Measurements from ENCODE around the gene TJP3.
"Not testable (repeated sequence)": the region's sequence is repeated elsewhere in the genome, so short reads cannot be mapped to it uniquely, and the experiment has no call there.

Gene TJP3, protein sequence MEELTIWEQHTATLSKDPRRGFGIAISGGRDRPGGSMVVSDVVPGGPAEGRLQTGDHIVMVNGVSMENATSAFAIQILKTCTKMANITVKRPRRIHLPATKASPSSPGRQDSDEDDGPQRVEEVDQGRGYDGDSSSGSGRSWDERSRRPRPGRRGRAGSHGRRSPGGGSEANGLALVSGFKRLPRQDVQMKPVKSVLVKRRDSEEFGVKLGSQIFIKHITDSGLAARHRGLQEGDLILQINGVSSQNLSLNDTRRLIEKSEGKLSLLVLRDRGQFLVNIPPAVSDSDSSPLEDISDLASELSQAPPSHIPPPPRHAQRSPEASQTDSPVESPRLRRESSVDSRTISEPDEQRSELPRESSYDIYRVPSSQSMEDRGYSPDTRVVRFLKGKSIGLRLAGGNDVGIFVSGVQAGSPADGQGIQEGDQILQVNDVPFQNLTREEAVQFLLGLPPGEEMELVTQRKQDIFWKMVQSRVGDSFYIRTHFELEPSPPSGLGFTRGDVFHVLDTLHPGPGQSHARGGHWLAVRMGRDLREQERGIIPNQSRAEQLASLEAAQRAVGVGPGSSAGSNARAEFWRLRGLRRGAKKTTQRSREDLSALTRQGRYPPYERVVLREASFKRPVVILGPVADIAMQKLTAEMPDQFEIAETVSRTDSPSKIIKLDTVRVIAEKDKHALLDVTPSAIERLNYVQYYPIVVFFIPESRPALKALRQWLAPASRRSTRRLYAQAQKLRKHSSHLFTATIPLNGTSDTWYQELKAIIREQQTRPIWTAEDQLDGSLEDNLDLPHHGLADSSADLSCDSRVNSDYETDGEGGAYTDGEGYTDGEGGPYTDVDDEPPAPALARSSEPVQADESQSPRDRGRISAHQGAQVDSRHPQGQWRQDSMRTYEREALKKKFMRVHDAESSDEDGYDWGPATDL

DNA sequence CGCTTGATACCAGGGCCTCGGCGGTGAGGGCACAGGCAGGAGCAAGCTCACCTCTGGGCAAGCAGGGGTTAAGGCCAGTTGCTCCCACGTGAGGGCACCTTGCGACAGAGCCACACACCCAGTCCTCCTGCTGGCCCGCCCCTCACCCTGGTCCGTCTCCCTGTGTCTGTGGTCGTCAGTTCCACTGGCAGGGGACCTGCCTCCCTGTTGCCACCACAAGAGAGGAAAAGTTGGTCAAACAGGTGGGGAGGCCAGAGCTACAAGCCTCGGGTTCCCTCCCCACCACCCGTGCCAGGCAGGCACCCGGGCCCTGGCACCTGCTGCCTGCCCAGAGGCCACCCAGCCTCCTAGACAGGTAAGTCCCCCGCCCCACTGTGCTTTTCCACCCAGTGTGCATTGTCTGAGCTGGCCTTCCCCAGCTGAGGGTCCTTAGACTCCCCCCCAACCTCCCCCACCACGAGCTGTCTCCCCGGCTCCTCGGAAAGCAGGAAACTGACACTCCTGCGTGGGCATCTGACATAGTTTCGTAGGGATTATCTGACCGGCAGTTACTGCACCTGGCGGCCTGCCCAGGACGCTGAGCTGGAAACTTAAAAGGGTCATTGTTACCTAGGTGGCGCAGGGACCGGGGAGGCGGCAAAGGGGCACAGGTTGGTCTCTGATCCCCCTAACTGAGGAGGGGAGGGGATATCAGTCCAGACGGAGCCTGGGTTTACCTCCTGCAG is at the start of gene TJP3:
Gene TJP3, plus strand, starts transcription at position 178 of the 725 bp plus-strand sequence. CDS start 20,049 bp downstream, outside the sequence.
- DNase-seq (ENCODE audit: low read depth in 1 of 2, low spot score in 1 of 2): no peak

DNA sequence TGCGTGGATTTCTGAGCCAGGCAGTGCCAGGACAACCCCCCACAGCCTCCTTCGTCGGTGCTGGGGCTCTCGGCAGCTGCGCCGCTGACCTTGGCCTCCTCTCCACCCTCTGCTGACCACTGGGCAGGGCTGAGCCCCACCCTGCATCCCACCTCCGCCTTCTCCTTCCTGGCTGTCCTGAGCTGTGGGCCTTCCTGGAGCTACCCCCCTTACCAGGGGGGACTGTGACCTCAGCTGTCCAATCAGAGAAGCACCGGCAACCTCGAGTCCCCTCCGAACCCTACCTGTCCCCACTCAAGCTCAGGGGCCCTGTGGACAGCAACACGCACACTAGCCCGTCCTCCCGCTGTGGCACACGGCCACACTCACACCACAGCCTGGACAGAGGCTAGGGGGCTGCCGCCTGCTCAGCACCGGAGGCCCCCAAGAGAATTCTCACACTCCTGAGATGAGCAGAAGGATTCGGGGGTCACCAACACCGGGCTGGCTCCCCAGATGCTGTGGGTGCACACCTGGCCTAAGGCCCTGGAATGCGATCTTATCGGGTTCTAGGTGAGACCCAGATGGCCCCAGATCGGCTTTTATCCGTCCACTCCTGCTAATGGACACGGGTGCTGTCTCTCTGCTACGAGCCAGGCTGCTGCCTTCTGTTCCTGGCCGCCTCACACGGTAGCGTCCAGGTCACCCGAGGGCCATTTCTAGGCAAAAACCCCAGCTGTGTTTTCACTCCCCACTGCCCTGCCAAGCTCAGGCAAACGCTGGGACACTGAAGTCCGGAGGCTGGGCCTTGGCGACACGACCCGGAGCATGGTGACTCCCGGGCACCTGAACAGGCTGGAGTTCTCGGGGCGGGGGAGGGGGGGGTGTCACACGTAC is 49.1 kb upstream of the TJP3 start:
- DNase-seq (ENCODE audit: low read depth in 1 of 2, low spot score in 1 of 2): no peak

DNA sequence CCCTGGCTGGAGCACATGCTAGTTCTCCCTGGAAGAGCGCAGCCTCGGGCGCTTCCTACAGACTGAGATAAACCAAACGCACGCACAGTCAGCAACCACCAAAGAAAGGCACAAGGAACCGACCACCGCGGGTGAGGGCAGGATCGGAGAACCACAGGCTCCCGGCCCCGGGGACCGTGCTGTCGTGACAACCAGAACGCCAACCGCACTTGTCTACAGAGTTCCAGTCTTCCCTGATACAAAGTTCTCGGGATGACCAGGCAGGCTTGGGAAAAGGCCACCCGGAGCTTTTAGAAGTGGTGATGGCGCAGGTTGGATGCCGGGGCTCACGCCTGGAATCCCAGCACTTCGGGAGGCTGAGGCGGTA is 48.5 kb upstream of the TJP3 start:
- DNase-seq (ENCODE audit: low read depth in 1 of 2, low spot score in 1 of 2): no peak

DNA sequence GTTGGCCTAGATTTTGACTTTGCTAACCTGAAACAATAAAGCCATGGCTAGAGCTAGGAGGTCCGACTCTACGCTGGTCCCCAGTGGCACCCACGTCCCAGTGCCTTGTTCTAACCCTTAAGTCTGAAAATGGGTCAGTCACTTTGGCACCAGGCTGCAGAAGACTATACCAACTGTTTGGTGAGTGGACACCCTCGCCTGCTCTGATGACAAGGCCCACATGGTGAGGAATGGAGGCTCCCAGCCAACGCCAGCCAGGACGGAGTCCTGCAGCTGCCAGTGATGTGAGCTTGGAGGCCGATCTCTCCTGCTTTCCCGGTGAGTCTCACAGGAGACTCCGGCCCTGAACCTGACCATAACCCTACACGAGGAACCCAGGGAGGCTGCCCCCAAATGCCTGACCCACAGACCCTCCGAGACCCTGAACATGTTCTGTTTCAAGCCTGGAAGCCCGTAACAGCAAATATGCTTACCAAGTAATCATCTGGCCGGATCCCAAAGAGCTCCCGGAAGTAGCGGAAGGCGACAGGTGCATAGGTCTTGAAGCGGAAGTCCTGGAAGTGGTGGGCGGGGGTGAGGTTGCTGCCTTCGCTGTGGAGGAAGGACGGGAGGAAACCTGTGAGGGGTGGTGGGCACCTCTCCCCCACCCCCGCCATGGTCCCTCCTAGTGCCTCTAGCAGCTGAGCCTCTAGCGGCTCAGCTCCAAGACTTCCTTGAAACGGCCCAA is 47.5 kb upstream of the TJP3 start:
- no peak for DNase-seq (ENCODE audit: low read depth in 1 of 2, low spot score in 1 of 2)

DNA sequence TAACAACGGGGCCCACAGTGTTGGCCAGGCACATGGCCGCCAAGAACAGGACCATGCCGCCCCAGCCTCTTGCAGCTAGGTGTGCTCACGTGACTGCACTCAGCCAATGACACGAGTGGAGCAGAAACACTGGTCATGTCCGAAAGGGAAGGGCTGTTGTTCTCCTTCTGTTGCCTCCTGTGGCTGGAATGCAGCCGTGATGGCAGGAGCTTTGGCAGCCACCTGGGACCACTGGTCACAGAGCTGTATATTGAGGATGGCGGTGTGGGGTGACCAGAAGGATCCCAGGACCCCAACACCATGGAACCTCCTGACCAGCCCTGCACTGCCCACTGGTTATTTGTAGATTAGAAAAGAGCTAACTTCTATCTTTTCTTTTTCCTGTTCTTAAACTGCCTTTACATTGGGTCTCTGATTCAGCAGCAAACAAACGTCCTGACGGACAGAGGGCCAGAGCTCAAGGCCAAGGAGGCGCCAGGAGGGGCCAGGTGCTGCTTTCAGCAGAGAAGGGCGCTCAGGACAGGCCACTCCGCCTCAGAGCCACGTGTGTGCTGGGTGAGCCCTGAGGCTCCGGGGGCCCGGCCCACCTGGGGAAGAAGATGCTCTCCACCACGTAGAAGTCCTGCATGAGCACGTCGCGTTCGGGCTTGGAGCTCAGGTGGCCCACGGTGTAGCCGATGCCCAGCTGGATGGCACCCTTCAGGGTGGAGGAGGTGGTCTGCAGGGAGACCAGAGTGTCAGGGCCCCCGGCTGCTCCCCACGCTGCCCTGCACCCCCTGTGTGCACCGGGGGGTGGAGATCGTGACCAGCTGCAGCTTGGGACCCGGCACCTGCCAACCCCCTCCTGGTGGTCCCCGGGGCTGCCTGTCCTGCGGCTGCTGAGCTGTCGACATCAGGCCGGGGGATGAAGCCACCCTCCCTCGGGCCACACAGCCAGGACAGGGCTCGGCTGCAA is 46.6 kb upstream of the TJP3 start:
- DNase-seq (ENCODE audit: low read depth in 1 of 2, low spot score in 1 of 2): no peak

DNA sequence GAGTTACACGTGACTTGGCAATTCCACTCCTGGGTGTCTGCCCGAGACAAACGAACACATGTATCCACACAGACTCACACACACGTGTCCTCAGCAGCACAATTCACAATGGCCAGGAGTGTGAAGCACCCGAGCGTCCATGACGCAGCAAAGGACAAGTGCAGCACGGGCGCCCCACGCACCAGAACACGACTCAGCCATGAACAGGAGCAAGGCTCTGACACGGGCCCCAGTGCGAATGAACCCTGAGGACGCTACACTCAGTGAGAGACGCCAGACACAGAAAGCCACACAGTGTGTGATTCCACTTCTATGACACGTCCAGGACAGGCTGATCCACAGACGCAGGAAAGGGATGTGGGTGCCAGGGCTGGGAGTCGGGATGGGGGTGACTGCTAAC is 44.3 kb upstream of the TJP3 start:
- no peak for DNase-seq (ENCODE audit: low read depth in 1 of 2, low spot score in 1 of 2)

DNA sequence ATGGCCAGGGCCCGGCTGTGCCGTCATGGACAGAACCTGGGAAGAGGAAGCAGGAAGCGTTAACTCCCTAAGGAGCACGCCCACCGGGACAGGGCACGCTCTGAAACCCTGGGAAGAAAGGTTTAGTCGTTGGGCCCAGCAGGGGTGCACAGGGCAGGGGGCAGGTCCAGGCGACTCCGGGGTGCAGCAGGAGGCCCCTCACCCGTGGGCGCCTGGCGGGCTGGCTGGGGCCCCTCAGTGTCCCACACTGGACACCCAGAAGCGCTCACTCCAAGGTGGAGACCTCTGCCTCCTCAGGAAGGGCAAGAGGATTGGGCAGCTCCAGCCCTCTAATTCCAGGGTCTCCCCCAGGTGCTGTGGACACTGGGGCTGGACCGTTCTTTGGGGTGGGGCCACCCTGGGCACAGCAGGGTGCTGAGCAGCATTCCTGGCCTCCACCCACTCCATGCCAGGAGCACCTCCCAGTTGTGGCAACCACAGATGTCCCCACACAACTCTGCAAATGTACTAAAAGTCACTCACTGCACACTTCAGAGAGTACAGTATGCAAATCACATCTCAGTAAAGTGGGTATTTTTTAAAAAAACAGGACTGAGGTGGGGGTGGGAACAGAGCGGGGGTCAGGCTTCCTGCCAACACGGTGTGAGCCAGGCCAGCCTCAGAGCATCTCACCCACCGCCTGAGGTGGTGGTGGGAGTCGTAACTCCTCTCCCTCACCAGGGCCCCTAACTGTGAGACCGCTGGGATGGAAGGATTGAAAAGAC is 43.1 kb upstream of the TJP3 start:
- DNase-seq (ENCODE audit: low read depth in 1 of 2, low spot score in 1 of 2): no peak

DNA sequence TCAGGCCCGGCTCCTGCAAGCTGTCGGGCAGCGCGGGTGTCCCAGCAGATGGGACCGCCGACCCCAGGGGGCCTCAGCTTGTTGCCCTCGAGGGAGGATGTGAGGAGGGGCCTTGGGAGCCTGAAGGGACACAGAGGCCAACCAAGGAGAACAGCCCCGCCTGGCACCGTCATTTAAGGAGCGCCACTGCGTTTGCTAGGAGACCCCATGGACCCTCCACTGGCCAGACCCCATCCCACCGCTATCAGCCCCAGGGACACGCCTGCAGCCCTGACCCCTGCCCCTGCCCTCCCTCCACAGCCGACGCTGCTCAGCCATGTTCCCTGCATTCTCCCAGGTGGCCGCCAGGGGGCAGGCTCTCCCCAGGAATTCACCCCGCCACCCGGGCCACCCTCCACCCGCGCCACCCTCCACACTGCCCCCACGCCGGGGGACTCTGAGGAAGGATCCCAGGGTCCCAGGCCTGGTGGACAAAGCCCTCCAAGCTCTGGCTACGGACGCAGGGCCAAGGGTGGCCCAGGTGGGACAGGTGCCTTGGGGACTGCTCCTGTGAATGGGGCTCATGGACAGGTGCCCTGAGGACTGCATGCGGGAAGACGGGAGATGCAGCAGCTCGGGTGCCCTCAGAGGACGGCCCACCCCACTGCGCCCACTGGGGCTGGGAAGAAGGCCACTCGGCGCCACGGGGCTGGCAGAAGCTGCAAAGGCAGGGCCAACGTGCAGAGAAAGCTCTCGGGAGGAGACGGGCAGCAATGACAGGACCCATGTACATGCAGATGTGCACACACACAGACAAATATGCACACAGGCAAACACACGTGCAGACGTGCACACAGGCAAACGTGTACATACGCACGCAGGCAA is 42.3 kb upstream of the TJP3 start:
- DNase-seq (ENCODE audit: low read depth in 1 of 2, low spot score in 1 of 2): peak; percentile 65 to 74

DNA sequence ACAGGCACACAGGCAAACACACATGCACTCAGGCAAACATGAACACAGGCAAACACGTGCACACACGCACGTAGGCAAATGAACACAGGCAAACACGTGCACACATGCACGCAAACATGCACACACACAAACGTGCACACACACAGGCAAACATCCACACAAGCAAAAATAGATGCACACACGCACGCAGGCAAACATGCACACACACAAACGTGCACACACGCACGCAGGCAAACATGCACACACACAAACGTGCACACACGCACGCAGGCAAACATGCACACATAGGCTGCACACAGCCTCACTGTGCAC is 41.7 kb upstream of the TJP3 start:
- DNase-seq (ENCODE audit: low read depth in 1 of 2, low spot score in 1 of 2): not testable (repeated sequence)

DNA sequence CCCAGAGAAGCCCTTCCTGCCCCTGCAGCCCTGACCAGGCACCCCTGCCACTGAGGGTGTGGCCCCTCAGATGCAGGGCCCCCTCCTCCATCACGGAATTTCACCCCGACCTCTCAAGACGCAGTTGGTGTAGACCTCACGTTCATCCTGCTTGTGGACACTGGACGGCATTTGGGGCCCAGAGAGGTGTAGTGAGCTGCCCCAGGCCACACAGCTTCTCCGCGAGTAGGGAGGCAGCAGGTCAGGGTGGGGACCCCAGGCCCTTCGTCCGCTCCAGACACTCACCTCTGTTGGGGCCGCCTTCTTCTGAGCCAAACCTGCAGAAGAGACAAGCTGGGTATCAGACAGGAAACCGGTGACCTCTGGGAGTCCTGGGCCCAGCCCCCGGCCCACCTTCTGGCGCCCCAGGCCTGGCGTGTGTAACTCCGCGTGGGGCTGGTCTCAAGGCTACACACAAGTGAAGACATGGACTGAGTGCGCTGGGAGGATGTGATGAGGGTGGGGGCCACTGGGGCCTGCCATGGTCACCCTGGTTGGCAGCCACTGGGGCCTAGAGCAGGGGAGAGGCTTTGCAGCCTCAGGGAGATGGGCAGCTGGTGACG is 41.0 kb upstream of the TJP3 start:
- no peak for DNase-seq (ENCODE audit: low read depth in 1 of 2, low spot score in 1 of 2)

DNA sequence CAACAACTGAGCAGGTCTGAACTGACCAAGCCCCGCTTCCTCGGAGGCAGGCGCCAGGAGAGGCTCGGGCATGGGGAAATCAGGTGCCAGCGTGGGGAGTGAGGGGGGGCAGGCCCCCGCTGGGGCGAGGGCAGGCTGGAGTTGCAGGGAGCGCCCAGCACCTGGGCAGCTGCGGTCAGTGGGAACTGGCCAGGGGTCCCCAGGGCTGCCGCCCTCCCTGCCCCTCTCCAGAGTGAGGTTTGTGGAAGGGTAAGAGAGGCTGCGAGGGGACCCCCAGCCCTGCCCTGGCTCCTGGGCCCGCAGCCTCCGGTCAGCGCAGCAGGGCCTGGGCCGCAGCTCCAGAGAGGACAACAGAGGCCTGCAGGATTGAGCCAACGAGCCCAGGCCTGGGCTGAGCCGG is 40.4 kb upstream of the TJP3 start:
- DNase-seq (ENCODE audit: low read depth in 1 of 2, low spot score in 1 of 2): no peak

DNA sequence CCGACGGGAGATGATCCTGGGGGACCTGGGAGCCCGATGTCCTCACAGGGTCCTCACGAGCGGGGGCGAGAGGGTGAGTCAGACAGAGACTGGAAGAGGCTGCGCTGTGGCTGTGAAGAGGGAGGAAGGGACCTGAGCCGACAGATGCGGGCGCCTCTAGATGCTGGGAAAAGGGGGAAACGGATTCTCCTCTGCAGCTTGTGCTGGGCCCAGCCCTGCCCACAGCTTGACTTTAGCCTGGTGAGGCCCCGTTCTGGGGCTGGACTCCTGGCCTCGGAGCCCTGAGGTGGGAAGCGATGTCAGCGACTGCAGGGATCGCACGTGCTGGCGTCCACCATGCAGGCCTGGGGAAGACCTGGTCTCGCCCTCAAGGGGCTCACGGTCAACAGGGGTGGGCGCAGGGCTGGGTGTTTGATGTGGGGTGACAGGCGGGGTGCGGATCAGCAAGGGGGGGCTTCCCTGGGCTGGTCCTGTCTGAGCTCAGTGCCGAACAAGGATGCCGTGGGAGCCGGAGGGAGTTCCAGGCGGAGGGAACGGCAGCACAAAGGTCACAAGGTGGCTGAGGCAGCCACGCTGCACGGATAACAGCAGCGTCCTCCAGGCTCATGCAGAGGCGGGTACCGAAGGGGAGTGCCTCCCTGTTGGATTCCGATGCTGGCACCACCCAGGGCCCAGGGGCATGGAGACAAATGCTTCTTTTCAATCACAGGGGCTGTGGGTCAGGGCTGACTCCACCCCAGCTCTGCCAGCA is 39.7 kb upstream of the TJP3 start:
- no peak for DNase-seq (ENCODE audit: low read depth in 1 of 2, low spot score in 1 of 2)

DNA sequence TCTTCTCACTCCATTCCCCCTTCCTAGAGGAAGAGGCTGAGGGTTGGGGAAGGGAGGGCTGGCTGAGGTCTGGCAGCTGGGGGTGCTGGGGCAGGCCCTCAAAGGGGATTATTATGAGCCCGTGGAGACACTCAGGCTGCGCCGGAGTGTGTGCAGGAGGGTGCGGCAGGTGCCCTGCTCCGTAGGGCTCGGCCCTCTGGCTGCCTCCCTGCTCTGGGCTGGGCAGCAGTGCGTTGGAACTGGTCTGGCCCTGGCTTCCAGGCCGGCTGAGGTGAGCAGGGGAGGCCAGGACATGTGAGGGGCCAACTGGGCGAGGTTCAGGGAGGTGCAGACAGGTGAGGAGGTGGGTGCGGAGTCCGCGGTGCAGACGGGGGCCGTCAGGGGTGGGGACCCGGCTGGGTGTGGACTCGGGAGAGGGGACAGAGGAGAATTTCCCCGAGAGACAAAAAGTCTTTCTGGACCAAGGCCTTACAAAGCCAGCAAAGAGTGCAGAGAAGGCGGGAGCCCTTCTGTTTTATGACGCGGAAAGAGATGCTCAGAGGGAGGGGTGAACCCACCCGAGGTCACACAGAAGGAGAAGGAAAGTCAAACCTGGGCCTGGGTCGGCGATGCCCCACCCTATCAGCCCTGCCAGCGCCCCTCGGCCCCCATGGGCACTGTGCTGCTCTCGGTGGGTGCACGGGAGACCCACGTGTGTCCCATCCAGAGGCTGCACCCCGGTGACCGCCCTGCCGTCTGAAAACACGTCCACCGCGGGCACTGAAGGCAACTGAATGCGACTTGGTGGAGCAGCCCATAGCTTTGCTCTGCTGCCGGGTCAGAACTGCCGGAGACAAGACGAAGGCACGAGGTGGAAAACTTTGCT is 38.9 kb upstream of the TJP3 start:
- DNase-seq (ENCODE audit: low read depth in 1 of 2, low spot score in 1 of 2): no peak

DNA sequence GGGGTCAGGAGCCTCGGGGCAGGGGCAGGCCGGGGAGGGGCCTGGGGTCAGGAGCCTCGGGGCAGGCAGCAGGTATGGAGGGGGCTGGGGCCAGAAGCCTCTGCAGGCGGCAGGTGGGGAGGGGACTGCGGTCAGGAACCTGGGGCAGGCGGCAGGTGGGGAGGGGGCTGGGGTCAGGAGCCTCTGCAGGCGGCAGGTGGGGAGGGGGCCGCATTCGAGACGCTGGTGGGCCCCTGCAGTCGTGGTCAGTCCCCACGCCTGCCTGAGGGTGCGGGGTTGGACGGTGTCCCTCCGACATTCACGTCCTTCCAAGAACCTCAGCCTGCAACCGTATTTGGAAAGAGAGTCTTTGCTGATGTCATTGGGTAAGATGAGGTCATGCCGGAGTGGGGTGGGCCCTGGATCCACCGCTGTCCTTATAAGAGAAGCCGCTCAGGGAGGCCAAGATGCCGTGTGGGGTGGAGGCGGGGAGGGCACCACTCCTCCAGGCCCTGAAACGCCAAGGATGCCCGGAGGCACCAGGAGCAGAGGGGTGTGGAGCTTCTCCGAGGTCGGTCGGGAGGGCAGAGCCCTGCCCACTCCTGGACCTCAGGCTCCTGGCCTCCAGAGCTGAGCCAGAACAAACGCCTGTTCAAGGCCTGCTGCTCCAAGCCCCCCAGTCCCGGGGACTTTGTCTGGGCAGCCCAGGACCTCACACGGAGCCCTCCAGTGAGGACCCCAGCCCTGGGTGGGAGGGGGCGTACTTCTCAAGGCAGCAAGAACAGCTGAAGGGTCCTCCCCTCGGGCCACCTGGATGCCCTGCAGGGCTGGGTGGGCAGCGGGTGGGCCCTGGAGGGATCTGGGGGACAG is 38.0 kb upstream of the TJP3 start:
- no peak for DNase-seq (ENCODE audit: low read depth in 1 of 2, low spot score in 1 of 2)

All from stimulated activated CD4-positive, alpha-beta T cell treated with anti-CD3 and anti-CD28 coated beads, Interleukin-15, amount 100 ng/mL, for 1 hour (primary cell).